ENCODE results near the gene FGF7. TPM values are rescaled to one million over a fixed set of nuclear protein-coding genes. Genes with fewer than 3 reads are reported as not detected.
"Not testable (repeated sequence)": the region's sequence is repeated elsewhere in the genome, so short reads cannot be mapped to it uniquely, and the experiment has no call there.

Gene FGF7
- total RNA-seq, 3 donors from 2014 or later = 2.6 to 46.7 (median 13.4) TPM

- ATAC-seq = no peak
- DNase-seq = no peak
- no peak overlapping the region for H3K4me3 ChIP-seq
- H3K9me3 ChIP-seq = no peaks in the 10 kb centered on the region
- H3K4me1 ChIP-seq (ENCODE audit: low read depth) = no peaks in the 10 kb centered on the region
- intact Hi-C loops (cut with DNase I, micrococcal nuclease) = no loop called here
- no peak for TF ChIP-seq CTCF (IDR thresholded peaks at IDR 0.05)
- H3K36me3 ChIP-seq (ENCODE audit: low read depth) = no peaks in the 10 kb centered on the region
Measured at GRCh38 chr15:49494842-49495241, 71.8 kb downstream of the FGF7 start.

GRCh38 chr15:49495993-49496753 is 73.1 kb downstream of the FGF7 start:
- TF ChIP-seq CTCF (IDR thresholded peaks at IDR 0.05) = no peak
- Histone ChIP-seq H3K4me3 (no peak overlapping the region), H3K9me3 (no peaks in the 10 kb centered on the region), H3K4me1 (ENCODE audit: low read depth) (no peaks in the 10 kb centered on the region), H3K36me3 (ENCODE audit: low read depth) (no peaks in the 10 kb centered on the region)
- no peak for ATAC-seq
- no peak for DNase-seq
- intact Hi-C loops (cut with DNase I, micrococcal nuclease) = no loop called here

- intact Hi-C loops (cut with DNase I, micrococcal nuclease) = no loop called here
- no peaks in the 10 kb centered on the region for H3K4me1 ChIP-seq (ENCODE audit: low read depth)
- ATAC-seq (no peak), DNase-seq (no peak)
- TF ChIP-seq CTCF (IDR thresholded peaks at IDR 0.05) = no peak
- H3K9me3 ChIP-seq = no peaks in the 10 kb centered on the region
- no peaks in the 10 kb centered on the region for H3K36me3 ChIP-seq (ENCODE audit: low read depth)
- no peak overlapping the region for H3K4me3 ChIP-seq
Measured at GRCh38 chr15:49501586-49501985, 78.5 kb downstream of the FGF7 start.

- Histone ChIP-seq H3K9me3 (no peaks in the 10 kb centered on the region), H3K4me1 (ENCODE audit: low read depth) (no peaks in the 10 kb centered on the region), H3K36me3 (ENCODE audit: low read depth) (no peaks in the 10 kb centered on the region), H3K4me3 (no peak overlapping the region)
- TF ChIP-seq CTCF (IDR thresholded peaks at IDR 0.05) = no peak
- DNase-seq (no peak), ATAC-seq (no peak)
- intact Hi-C loops (cut with DNase I, micrococcal nuclease) = no loop called here
Measured at GRCh38 chr15:49506341-49506740, 83.3 kb downstream of the FGF7 start.

- Histone ChIP-seq H3K4me1 (ENCODE audit: low read depth) (no peaks in the 10 kb centered on the region), H3K9me3 (no peaks in the 10 kb centered on the region), H3K4me3 (no peak overlapping the region), H3K36me3 (ENCODE audit: low read depth) (no peaks in the 10 kb centered on the region)
- TF ChIP-seq CTCF (IDR thresholded peaks at IDR 0.05) = no peak
- DNase-seq (no peak), ATAC-seq (no peak)
- intact Hi-C loops (cut with DNase I, micrococcal nuclease) = no loop called here
Measured at GRCh38 chr15:49507261-49507660, 84.2 kb downstream of the FGF7 start.

GRCh38 chr15:49512739-49513138 is 89.7 kb downstream of the FGF7 start:
- ATAC-seq; DNase-seq; H3K4me3 ChIP-seq; H3K36me3 ChIP-seq (ENCODE audit: low read depth); H3K9me3 ChIP-seq; intact Hi-C loops (cut with DNase I, micrococcal nuclease); H3K4me1 ChIP-seq (ENCODE audit: low read depth): not testable (repeated sequence)
